ENCODE results near the gene TRIML1.

DNA sequence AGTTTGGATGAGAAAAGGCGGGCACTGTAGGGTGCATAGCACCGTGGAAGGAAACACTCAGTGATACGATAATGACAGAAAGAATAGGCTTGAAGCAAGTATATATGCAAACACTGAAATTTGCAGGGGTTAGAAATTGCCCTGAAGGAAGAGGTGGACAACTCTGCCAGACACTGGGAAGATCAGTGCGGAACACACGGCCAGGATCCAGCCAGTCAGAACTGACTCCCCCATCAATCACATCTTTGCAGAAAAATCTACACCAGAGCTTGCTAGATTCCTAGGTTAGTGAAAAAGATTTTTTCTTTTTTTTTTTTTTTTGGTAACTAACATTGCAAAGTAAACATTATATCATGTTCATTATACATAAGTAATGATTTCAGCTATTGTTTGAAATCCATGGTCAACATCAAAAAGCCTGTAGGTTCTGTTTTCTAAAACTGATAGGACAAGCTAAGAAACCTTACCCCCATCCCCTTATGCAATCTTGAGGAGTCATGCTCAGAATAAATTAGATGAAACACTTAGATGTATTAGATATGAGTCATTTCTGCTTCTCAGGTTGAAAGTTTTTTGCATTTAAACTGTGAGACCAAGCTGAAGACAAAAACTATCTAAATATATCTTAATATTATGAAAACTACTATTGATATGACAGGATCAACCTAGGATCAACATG lies 38.9 kb downstream of the TRIML1 start:
- TF ChIP-seq, protein P1, sequence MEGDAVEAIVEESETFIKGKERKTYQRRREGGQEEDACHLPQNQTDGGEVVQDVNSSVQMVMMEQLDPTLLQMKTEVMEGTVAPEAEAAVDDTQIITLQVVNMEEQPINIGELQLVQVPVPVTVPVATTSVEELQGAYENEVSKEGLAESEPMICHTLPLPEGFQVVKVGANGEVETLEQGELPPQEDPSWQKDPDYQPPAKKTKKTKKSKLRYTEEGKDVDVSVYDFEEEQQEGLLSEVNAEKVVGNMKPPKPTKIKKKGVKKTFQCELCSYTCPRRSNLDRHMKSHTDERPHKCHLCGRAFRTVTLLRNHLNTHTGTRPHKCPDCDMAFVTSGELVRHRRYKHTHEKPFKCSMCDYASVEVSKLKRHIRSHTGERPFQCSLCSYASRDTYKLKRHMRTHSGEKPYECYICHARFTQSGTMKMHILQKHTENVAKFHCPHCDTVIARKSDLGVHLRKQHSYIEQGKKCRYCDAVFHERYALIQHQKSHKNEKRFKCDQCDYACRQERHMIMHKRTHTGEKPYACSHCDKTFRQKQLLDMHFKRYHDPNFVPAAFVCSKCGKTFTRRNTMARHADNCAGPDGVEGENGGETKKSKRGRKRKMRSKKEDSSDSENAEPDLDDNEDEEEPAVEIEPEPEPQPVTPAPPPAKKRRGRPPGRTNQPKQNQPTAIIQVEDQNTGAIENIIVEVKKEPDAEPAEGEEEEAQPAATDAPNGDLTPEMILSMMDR (IDR thresholded peaks at IDR 0.05): no peak
- TF ChIP-seq POLR2A (IDR thresholded peaks at IDR 0.05): no peak
